Dermis microvascular lymphatic vessel endothelial cell (primary cell): Measurements from ENCODE around the gene BORCS6. TPM values are rescaled to one million over a fixed set of nuclear protein-coding genes. Genes with fewer than 3 reads are reported as not detected.

Source experiments
- DNase-seq, 2 donors: peaks; one replicate each; pipeline versions ENCODE4 v3.0.0 to v3.0.0-alpha.2; 2010; ENCODE audit warnings: low read depth in 2 of 2
- total RNA-seq: library from RNA; depleted of rRNA; stranded (reverse); fragments of >200 nt; gene quantifications from 2 replicates; pipeline ENCODE4 v1.2.1, GENCODE V29; 2014

Gene BORCS6
- total RNA-seq, 1 donor from 2014 or later, result 7.8 TPM

DNA sequence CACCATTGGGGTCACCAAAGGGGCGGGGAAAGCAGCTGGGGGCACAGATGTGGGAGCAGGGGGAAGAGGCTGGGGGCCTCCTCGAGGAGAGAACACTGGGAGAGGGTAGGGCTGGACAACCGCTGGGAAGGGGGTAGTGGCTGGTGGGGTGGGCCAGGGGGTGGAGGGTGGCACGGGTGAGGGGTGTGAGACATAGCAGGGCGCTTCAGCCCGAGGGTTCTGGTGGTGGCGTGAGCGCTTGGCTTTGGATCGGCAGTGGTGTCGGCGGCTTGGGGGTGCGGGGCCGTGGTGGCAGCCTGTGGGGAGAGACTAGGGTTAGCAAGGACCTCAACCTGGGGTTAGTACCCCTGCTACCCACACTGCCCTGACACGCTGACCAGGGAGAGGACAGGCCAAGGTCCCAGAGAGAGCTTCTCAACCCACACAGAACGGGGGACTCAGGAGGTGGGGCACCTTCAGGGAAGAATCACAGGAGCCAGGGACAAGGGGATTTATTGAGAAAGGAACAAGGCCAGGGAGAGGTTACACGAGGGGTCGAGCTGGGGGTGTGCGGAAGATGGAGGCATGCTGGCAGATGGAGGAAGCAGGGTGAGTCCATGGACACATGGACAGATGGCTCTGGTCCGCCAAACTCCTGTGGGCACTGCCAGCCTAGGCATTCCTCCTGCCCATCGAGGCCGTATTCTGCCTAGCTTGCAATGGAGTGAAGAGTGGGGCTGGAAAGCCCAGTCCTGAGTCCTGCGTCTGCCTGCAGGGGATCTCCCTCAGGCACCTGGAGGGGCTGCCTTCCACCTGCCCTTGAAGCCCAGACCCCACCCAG, 46.2 kb downstream of the BORCS6 start:
- no peak for DNase-seq

DNA sequence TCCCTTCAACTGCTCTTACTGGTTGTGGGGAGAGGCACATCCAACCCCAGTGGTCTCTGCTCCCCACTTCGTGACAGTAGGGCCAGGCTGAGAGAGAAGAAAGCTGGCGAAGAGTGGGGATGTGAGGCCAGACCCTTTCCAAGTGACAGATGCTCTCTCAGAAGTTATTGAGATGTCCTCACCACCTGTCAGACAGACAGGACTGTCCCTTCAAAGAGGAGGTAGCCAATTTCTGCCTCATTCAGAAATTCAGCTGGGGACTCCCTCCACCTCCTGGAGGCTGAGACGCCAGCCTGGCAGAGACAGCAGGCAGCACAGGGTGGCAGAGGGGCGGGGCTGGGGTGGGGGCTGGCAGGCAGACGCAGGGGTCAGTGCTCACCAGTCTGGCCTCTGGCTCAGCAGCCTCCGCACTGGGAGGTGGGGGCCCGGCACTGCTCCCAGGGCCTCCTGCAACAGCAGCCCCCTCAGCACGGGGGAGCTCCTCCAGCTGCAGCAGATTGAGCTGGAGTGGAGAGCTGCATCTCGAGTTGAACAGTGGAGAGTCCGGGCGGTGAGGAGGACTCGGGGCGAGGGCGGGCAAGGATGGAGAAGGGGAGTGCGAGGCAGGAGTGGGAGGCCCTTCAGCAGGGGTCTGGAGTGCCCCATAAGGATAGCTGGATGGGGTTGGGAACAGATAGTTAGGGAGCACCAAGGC, 46.9 kb downstream of the BORCS6 start:
- DNase-seq, result no peak

DNA sequence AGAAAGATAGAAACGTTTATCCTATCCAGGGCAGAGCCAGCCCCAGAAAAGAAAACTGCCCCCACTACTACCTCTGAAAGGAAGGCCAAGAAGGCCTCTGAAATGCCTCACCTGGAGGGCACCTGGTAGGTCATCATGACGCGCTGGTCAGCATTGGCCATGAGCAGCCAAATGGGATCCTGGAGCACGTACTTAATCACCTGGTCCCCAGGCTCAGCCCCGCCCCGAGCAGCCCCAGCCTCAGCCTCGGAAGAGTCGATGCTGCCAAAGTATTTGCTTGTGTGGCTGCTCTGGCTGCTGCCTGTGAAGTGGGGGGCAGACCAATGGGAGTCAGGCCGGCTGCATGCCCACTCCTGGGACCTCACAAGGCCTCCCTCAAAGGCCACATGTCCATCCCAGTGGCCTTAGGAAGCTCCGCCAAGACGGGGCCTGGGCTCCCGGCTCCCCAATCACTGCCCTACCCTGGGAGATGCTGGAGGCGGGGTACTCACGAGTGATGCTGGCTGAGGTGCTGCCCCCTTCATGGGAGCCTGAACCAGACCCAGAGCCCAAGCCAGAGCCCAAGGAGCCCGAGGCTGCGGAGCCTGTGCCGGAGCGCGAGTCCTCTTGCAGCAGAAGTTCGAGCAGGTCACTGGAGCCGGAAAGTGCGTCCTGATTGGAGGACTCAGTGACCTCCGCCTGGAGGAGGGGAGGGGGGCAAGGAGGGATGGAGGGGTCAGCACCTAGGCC, 47.7 kb downstream of the BORCS6 start:
- DNase-seq, result no peak

DNA sequence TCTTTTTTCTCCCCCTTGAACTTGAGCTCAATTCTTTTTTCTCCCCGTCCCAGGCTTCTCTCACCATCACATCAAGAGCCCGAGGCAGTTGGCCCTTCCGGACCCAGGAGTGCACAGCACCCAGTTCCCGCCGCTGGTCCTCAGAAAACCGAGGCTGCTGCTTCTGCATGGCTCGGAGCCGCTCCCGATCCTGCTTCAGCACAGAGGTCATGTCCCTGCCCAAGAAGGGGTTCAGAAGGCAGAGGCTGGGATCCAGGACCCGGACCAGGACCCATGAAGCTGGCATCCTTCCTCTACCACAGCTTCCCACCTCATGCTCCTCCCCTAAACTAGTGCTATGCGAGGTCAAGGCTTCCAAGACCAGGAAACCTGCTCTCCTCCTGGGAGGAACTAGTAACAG, 48.2 kb downstream of the BORCS6 start:
- DNase-seq, result no peak

DNA sequence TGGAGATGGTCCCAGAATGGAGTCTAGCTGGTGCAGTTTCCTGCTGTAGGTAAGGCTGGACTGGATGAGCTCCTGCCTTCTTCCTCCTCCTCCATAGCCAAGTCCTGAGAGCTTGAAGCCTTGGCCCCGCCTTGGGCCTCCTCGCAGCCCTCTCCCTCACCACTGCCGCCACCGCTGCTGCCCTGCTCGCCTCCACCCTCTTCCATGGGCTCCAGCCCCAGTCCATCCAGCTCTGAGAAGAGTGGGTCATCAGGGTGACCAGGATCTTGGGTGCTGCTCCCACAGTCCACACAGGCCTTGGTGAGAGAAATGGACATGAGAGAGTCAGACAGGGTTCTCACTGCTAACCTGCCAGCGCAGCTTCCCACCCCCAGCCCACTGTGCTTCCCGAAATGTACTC, 48.9 kb downstream of the BORCS6 start:
- no peak for DNase-seq

DNA sequence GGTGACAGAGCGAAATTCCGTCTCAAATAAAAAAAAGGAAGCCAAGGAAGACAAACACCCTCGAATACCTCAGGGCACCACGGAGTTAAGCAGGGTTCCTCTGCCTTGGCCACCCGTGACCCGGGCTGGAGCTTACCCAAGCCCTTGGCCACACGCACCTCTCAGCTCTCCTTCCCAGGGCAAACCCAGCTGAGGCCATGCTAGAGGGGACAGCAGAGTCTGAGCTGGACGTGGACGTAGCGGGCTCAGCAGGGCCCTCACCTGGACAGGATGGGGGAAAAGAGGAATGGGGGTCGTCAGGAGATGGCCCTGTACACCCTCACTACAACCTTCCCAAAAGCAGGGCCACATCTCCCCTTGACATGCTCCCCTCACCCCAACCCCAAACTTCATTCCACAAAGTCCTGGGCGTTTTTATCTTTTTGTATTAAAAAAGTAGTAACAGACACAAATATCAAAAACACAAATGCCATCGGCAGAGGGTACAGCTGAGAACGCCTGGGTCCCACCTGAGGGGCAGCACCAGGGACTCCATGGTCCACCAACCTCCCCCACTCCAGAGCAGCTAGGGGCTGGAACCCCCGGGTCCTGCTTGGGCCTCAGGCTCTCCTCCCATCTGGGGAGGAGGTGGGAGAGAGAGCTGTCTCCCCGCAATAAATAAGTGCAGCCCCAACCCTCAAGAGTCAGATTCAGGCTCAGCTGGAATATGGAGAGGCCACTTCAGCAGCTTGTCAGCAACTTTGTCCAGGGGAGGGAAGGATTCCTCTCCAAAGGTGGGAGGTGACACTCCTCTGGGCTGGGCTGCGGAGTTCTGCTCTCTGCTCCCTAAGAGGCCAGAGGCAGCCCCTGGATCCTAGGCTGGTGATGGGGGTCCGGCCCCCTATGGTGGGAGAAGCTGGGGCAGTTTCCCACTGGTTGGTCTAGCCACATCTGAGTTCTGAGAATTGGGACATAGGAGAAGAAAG, 49.6 kb downstream of the BORCS6 start:
- DNase-seq, result no peak

DNA sequence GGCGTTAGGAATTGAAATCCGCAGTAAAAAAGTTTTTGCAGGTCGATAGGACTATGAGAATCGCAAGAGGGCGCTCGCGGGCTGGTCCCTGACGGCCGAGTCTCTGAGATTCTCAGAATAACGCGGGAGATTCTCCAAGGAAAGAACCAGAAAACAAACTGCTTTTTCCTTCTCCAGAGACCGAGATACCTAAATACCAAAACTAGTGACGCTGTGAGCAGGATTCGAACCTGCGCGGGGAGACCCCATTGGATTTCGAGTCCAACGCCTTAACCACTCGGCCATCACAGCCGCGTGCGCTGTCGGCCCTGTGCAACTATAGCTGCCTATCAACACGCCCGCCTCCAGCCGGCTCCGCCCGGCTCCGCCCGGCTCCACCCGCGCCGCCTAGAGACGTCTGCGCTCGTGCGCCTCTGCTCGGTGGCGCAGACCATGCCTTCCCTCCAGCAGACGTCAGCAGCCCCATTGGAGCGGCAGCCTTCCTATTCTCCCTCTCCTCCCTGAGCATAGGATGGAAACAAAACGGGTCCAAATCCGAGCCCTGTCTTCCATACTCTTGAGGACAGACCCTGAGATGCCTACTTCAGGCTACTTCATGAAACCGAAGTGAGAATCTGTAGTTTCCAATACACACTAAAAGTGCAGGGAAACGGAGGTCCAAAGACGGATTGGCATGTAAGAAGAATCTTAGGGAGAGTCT, 51.2 kb downstream of the BORCS6 start:
- DNase-seq, result peak; percentile 85 to 95

DNA sequence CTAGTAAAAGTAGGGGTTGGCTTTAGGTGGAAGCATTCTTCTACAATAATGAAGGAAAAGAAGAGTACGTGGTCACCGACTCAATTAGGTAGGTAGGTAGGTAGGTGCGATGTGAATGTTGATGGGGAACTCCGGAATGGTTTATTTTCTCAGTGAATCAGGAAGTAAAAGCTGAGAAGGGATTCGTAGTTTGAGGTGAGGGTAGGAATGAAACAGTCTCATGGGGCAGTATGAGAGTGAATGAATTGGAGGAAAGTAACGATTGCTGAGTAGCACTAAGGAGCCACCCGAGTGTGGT, 51.7 kb downstream of the BORCS6 start:
- no peak for DNase-seq

Other genes with a start within 250 kb of the BORCS6 start
- not detected in 2 replicates for gene GUCY2D, start 187.6 kb downstream of the BORCS6 start, total RNA-seq
- gene ALOX15B, start 151.1 kb downstream of the BORCS6 start, total RNA-seq, result not detected in 2 replicates
- gene ALOX12B, start 102.5 kb downstream of the BORCS6 start, total RNA-seq, result not detected in 2 replicates
- not detected in 2 replicates for gene ALOXE3, start 71.7 kb downstream of the BORCS6 start, total RNA-seq
- gene HES7, start 66.1 kb downstream of the BORCS6 start, total RNA-seq, result under 0.01 TPM in 1 of 2 replicates, not detected in the other
- gene PER1, start 37.8 kb downstream of the BORCS6 start, total RNA-seq, result 5.0 and 16.7 TPM in 2 replicates
- 3.1 and 4.9 TPM in 2 replicates for gene VAMP2, start 27.2 kb downstream of the BORCS6 start, total RNA-seq
- 17.2 and 23.7 TPM in 2 replicates for gene TMEM107, start 13.8 kb downstream of the BORCS6 start, total RNA-seq
- 15.4 and 30.7 TPM in 2 replicates for gene AURKB, start 20.4 kb upstream of the BORCS6 start, total RNA-seq
- gene CTC1, start 57.9 kb upstream of the BORCS6 start, total RNA-seq, result 3.6 and 7.0 TPM in 2 replicates
- 19.0 and 23.9 TPM in 2 replicates for gene PFAS, start 59.1 kb upstream of the BORCS6 start, total RNA-seq
- 10.4 and 13.4 TPM in 2 replicates for gene RANGRF, start 98.5 kb upstream of the BORCS6 start, total RNA-seq
- 0.39 and 0.63 TPM in 2 replicates for gene SLC25A35, start 105.2 kb upstream of the BORCS6 start, total RNA-seq
- gene ARHGEF15, start 120.1 kb upstream of the BORCS6 start, total RNA-seq, result 7.6 and 12.1 TPM in 2 replicates
- not detected in 2 replicates for gene ODF4, start 149.7 kb upstream of the BORCS6 start, total RNA-seq
- gene RPL26, start 193.0 kb upstream of the BORCS6 start, total RNA-seq, result 2,527 and 2,589 TPM in 2 replicates
- under 0.01 TPM in 1 of 2 replicates, not detected in the other for gene RNF222, start 207.6 kb upstream of the BORCS6 start, total RNA-seq
- 25.0 and 35.5 TPM in 2 replicates for gene NDEL1, start 245.7 kb upstream of the BORCS6 start, total RNA-seq